ENCODE measurements around the gene ASB13. TPM values are rescaled to one million over a fixed set of nuclear protein-coding genes. Genes with fewer than 3 reads are reported as not detected.
A peak's percentile ranks its signal among the peaks of the same experiment; 100 is the strongest.

The ASB13 gene
- total and polyA plus RNA-seq, 2 of the 13 experiments (the other 11 are each of a cell fraction or from before 2014, with no cell fraction given): 9.3 to 15.4 TPM

- TF ChIP-seq HNF1A (IDR thresholded peaks at IDR 0.05; ENCODE audit: low read depth): no peak
- TF ChIP-seq HNF1A (CRISPR knock-in tag; IDR thresholded peaks at IDR 0.05; ENCODE audit: borderline replicate concordance): no peak
- peak; percentile 52 for TF ChIP-seq FOSL2 (CRISPR knock-in tag; IDR thresholded peaks at IDR 0.05)
- TF ChIP-seq ZNF362 (CRISPR knock-in tag; IDR thresholded peaks at IDR 0.05; ENCODE audit: borderline replicate concordance): no peak
- no peak for TF ChIP-seq ZNF629 (CRISPR knock-in tag; conservative IDR thresholded peaks at IDR 0.05)
- 0 out of 2 replicates have a peak, but pooled peaks have one; percentile 24 for TF ChIP-seq ZNF296 (CRISPR knock-in tag; conservative IDR thresholded peaks at IDR 0.05)
- TF ChIP-seq ASH2L (IDR thresholded peaks at IDR 0.05; ENCODE audit: insufficient read length, low read depth, low read length): peak; percentile 95
- no peak for TF ChIP-seq ZNF142 (CRISPR knock-in tag; IDR thresholded peaks at IDR 0.05)
- no peak for TF ChIP-seq ZNF333 (CRISPR knock-in tag; IDR thresholded peaks at IDR 0.05; ENCODE audit: borderline replicate concordance)
- TF ChIP-seq ZNF446 (CRISPR knock-in tag; IDR thresholded peaks at IDR 0.05): peak; percentile 78; the same call in 1 of the 2 replicates
- TF ChIP-seq STAG1 (CRISPR knock-in tag; IDR thresholded peaks at IDR 0.05): peak; percentile 63
- no peak for TF ChIP-seq NFRKB (IDR thresholded peaks at IDR 0.05)
- no peak for TF ChIP-seq ZNF337 (CRISPR knock-in tag; IDR thresholded peaks at IDR 0.05; ENCODE audit: borderline replicate concordance, low read depth)
- 0 out of 2 replicates have a peak, but pooled peaks have one; percentile 8 for TF ChIP-seq ZSCAN22 (CRISPR knock-in tag; IDR thresholded peaks at IDR 0.05)
- TF ChIP-seq MTERF4 (CRISPR knock-in tag; IDR thresholded peaks at IDR 0.05): peak; percentile 68; the same call in 1 of the 2 replicates
- 0 out of 2 replicates have a peak, but pooled peaks have one; percentile 64 for TF ChIP-seq ZNF850 (CRISPR knock-in tag; conservative IDR thresholded peaks at IDR 0.05)
- no peak for TF ChIP-seq ZNF224 (CRISPR knock-in tag; IDR thresholded peaks at IDR 0.05)
Measured at GRCh38 chr10:5684971-5685763, 18.8 kb upstream of the ASB13 start (continued).
